ENCODE data around the gene TAS2R40.

Gene TAS2R40

GRCh38 chr7:143237366-143237765 is 15.5 kb downstream of the TAS2R40 start:
- no peak for DNase-seq (ENCODE audit: low spot score in 2 of 2)
- Mint-ChIP-seq H3K9me3 (peaks cover 20% of the 10 kb centered on the region), H3K4me3 (no peak overlapping the region), H3K36me3 (no peaks in the 10 kb centered on the region), H3K4me1 (no peaks in the 10 kb centered on the region), H3K27ac (no peak overlapping the region)
- no peak for ATAC-seq

- no peak overlapping the region for H3K4me3 Mint-ChIP-seq
- H3K9me3 Mint-ChIP-seq = peaks cover 20% of the 10 kb centered on the region
- no peaks in the 10 kb centered on the region for H3K36me3 Mint-ChIP-seq
- no peak for ATAC-seq
- H3K27ac Mint-ChIP-seq = no peak overlapping the region
- H3K4me1 Mint-ChIP-seq = peaks cover 1% of the 10 kb centered on the region
- DNase-seq (ENCODE audit: low spot score in 2 of 2) = no peak
These were observed 16.6 kb downstream of the TAS2R40 start for GRCh38 chr7:143238289-143238980.

GRCh38 chr7:143239813-143240212 is 18.0 kb downstream of the TAS2R40 start:
- ATAC-seq (no peak), DNase-seq (ENCODE audit: low spot score in 2 of 2) (no peak)
- no peaks in the 10 kb centered on the region for H3K36me3 Mint-ChIP-seq
- H3K27ac Mint-ChIP-seq = peak overlapping the region; percentile 70
- peak overlapping the region; percentile 25 for H3K4me3 Mint-ChIP-seq
- peaks cover 15% of the 10 kb centered on the region for H3K4me1 Mint-ChIP-seq
- H3K9me3 Mint-ChIP-seq = peaks cover 20% of the 10 kb centered on the region

DNA sequence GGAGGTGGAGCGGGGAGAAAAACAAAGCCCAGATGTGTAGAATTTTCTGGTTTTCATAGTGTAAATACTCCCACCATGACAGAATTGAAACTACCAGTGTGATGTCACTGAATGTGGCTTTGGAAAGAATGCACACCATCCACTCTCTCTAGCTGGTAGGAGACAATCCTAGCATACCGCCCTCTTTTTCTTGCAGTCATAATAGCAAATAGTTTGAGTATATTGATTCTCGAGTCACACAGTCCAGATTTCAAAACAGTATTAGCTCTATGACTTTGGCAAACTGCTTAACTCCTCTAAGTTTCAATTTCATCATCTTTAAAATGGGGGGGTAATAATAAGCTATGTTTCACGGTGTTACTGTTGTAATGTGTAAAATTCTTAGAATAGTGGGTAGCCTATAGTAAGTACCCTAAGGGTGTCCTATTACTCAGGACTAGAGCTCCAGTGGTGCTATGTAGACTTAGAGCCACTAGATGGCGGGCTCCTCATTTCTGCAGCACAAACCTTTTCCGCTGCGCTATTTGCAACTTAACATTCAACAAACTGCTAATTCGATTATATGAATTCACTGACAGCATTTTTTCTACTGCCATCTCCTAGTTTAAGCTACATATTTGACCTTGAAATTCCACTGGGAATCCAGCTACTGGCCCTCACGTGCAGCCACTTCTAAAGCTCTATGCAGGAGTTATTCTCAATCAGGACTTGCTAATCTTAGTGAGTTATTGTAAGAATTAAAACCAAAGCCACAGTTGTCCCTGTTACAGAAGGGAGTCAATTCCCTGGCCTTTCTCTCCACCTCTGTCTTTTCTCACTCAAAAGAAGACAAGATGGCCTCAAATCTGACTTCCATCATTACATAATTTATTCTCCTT is 18.7 kb downstream of the TAS2R40 start:
- ATAC-seq = peak; percentile 89
- Mint-ChIP-seq H3K4me3 (peak overlapping the region; percentile 25), H3K4me1 (peaks cover 21% of the 10 kb centered on the region), H3K27ac (peak overlapping the region; percentile 70), H3K36me3 (no peaks in the 10 kb centered on the region), H3K9me3 (peaks cover 16% of the 10 kb centered on the region)
- peak; percentile 39 to 77 for DNase-seq (ENCODE audit: low spot score in 2 of 2)

DNA sequence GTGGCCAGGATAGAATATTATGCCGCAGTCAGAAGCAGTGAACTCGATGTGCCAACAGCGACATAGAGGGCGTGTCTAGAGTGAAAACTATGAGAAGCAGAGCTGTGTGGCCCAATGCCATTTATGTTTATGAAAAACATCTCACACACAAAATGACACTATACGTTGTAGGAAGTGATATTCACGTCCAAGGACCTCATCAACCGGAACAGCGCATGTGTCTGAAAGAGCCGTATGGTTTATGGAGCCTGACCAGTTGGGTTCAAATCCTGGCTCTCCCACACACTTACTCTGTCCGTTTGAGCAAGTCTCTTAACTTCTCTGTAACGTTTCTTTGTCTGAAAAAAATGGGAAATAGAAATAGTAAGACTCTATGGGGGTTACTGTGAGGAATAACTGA is 20.5 kb downstream of the TAS2R40 start:
- H3K27ac Mint-ChIP-seq = peak overlapping the region; percentile 24
- peaks cover 37% of the 10 kb centered on the region for H3K4me1 Mint-ChIP-seq
- ATAC-seq (no peak), DNase-seq (ENCODE audit: low spot score in 2 of 2) (no peak)
- no peak overlapping the region for H3K4me3 Mint-ChIP-seq
- peaks cover 5% of the 10 kb centered on the region for H3K9me3 Mint-ChIP-seq
- H3K36me3 Mint-ChIP-seq = no peaks in the 10 kb centered on the region

GRCh38 chr7:143243111-143243510 is 21.3 kb downstream of the TAS2R40 start:
- H3K4me3 Mint-ChIP-seq = no peak overlapping the region
- H3K9me3 Mint-ChIP-seq = peaks cover 5% of the 10 kb centered on the region
- H3K27ac Mint-ChIP-seq = no peak overlapping the region
- ATAC-seq (no peak), DNase-seq (ENCODE audit: low spot score in 2 of 2) (no peak)
- H3K36me3 Mint-ChIP-seq = no peaks in the 10 kb centered on the region
- H3K4me1 Mint-ChIP-seq = peaks cover 42% of the 10 kb centered on the region

GRCh38 chr7:143243614-143244013 is 21.8 kb downstream of the TAS2R40 start:
- Mint-ChIP-seq H3K36me3 (no peaks in the 10 kb centered on the region), H3K4me1 (peaks cover 45% of the 10 kb centered on the region), H3K9me3 (peaks cover 5% of the 10 kb centered on the region), H3K4me3 (peak overlapping the region; percentile 60), H3K27ac (peak overlapping the region; percentile 90)
- DNase-seq (ENCODE audit: low spot score in 2 of 2) (peak in 1 of 2 donors; percentile 41), ATAC-seq (no peak)

- Mint-ChIP-seq H3K9me3 (peaks cover 5% of the 10 kb centered on the region), H3K27ac (peak overlapping the region; percentile 93), H3K4me3 (peak overlapping the region; percentile 60), H3K4me1 (peaks cover 51% of the 10 kb centered on the region), H3K36me3 (no peaks in the 10 kb centered on the region)
- ATAC-seq (no peak), DNase-seq (ENCODE audit: low spot score in 2 of 2) (no peak)
These were observed 22.5 kb downstream of the TAS2R40 start for GRCh38 chr7:143244321-143244720.

DNA sequence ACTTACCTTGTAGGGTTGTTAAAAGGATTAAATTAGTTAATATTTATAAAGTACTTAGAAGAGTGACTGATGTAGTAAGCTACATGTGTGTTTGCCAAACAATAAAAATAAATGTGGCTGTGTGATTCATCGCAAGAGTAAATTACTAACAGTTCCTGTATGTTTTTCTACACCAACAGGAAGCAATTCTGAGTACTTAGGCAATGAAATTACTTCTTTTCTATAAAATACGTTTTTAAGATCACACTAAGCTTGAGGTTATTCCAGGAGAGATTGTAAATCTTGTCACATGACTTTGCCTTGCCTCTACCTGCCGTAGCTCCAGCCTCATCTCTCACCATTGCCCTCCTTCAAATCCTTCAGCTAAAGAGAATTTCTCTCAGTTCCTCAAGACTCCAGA is 23.3 kb downstream of the TAS2R40 start:
- H3K9me3 Mint-ChIP-seq = peaks cover 10% of the 10 kb centered on the region
- no peak for DNase-seq (ENCODE audit: low spot score in 2 of 2)
- peak overlapping the region; percentile 93 for H3K27ac Mint-ChIP-seq
- no peaks in the 10 kb centered on the region for H3K36me3 Mint-ChIP-seq
- H3K4me1 Mint-ChIP-seq = peaks cover 59% of the 10 kb centered on the region
- peak overlapping the region; percentile 60 for H3K4me3 Mint-ChIP-seq
- ATAC-seq = peak; percentile 68

GRCh38 chr7:143247372-143247771 is 25.5 kb downstream of the TAS2R40 start:
- DNase-seq (ENCODE audit: low spot score in 2 of 2) (no peak), ATAC-seq (no peak)
- Mint-ChIP-seq H3K4me3 (no peak overlapping the region), H3K27ac (peak overlapping the region; percentile 63), H3K36me3 (peaks cover 7% of the 10 kb centered on the region), H3K4me1 (peaks cover 80% of the 10 kb centered on the region), H3K9me3 (peaks cover 10% of the 10 kb centered on the region)

DNA sequence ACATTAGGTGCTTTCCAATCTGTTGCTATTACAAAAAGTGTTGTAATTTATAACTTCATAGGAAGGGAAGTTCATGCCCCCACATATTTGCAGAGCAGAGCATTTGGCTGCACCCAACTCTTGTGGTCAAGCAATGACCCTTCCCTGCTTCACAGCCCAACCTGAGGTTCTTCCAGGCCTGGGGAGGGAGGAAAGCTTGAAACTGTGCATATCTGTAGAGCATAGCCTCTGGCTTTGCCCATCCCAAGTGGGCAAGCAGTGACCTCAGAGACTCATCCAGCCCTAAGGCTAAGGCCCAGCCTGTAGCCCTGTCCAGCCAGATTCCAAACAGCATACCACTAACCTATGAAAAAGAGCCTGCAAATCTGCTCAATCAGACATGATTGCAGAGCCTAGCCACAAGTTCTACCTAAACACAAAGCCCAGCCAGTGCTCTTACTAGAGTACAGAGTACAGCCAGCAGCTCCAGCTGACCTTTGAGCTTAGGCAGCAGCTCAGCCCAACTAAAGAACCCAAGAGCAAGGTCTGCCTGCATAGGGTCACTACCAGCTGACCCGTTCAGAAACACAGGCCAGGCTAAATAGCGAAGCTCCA is 27.0 kb downstream of the TAS2R40 start:
- Mint-ChIP-seq H3K36me3 (peaks cover 7% of the 10 kb centered on the region), H3K4me1 (peaks cover 79% of the 10 kb centered on the region), H3K27ac (no peak overlapping the region), H3K4me3 (no peak overlapping the region), H3K9me3 (peaks cover 15% of the 10 kb centered on the region)
- no peak for DNase-seq (ENCODE audit: low spot score in 2 of 2)
- no peak for ATAC-seq

- Mint-ChIP-seq H3K27ac (peak overlapping the region; percentile 50), H3K4me1 (peaks cover 67% of the 10 kb centered on the region), H3K4me3 (peak overlapping the region; percentile 9), H3K36me3 (peaks cover 7% of the 10 kb centered on the region), H3K9me3 (peaks cover 15% of the 10 kb centered on the region)
- ATAC-seq (no peak), DNase-seq (ENCODE audit: low spot score in 2 of 2) (no peak)
These were observed 28.4 kb downstream of the TAS2R40 start for GRCh38 chr7:143250199-143250598.

DNA sequence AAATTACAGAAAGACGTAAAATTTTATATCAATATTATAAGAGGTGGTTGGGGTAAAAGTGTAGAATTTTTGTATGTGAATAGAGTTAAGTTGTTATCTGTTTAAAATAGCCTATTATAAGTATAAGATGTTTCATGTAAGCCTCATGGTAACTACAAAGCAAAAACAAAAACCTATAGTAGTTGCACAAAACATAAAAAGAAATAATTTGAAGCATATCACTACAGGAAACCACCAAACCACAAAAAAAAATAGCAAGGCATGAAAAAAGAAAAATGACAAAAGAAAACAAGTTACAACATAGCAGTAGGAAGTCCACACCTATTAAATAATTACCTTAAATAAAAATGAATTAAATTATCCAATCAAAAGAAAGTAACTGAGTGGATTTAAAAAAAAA is 29.0 kb downstream of the TAS2R40 start:
- H3K4me3 Mint-ChIP-seq = peak overlapping the region; percentile 9
- peak overlapping the region; percentile 50 for H3K27ac Mint-ChIP-seq
- no peak for DNase-seq (ENCODE audit: low spot score in 2 of 2)
- peaks cover 7% of the 10 kb centered on the region for H3K36me3 Mint-ChIP-seq
- H3K9me3 Mint-ChIP-seq = peaks cover 15% of the 10 kb centered on the region
- H3K4me1 Mint-ChIP-seq = peaks cover 67% of the 10 kb centered on the region
- no peak for ATAC-seq

DNA sequence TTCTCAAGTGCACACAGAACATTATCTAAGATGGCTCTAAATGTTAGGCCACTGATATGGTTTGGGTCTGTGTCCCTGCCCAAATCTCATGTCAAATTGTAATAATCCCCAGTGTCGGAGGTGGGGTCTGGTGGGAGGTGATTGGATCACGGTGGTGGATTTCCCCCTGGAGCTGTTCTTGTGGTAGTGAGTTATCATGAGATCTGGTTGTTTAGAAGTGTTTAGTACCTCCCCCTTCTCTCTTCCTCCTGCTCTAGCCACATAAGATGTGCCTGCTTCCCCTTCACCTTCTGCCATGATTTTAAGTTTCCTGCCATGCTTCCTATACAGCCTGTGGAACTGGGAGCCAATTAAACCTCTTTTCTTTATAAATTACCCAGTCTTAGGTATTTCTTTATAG is 30.2 kb downstream of the TAS2R40 start:
- peak overlapping the region; percentile 50 for H3K27ac Mint-ChIP-seq
- ATAC-seq (peak; percentile 58), DNase-seq (ENCODE audit: low spot score in 2 of 2) (no peak)
- H3K4me1 Mint-ChIP-seq = peaks cover 65% of the 10 kb centered on the region
- H3K9me3 Mint-ChIP-seq = peaks cover 10% of the 10 kb centered on the region
- no peak overlapping the region for H3K4me3 Mint-ChIP-seq
- H3K36me3 Mint-ChIP-seq = peaks cover 7% of the 10 kb centered on the region

- H3K36me3 Mint-ChIP-seq = peaks cover 7% of the 10 kb centered on the region
- ATAC-seq (no peak), DNase-seq (ENCODE audit: low spot score in 2 of 2) (no peak)
- peaks cover 56% of the 10 kb centered on the region for H3K4me1 Mint-ChIP-seq
- no peak overlapping the region for H3K4me3 Mint-ChIP-seq
- H3K27ac Mint-ChIP-seq = peak overlapping the region; percentile 21
- peaks cover 5% of the 10 kb centered on the region for H3K9me3 Mint-ChIP-seq
These were observed 33.7 kb downstream of the TAS2R40 start for GRCh38 chr7:143255564-143255963.
